Nephron progenitor cell (in vitro differentiated cells): ENCODE results near the gene MOV10L1.

ENCODE experiments used
- DNase-seq: peaks from one replicate; pipeline ENCODE4 v3.0.0; 2021
- H3K27ac Mint-ChIP-seq: 2 replicates; pipeline ENCODE4 v1.8.0; 2021; ENCODE audit warnings: mild to moderate bottlenecking, moderate library complexity, mixed read lengths
- H3K27me3 Mint-ChIP-seq: 2 replicates; pipeline ENCODE4 v1.8.0; 2021; ENCODE audit warnings: mild to moderate bottlenecking, low read depth, mixed read lengths; ENCODE audit not compliant: poor library complexity
- H3K36me3 Mint-ChIP-seq: 2 replicates; pipeline ENCODE4 v1.8.0; 2021; ENCODE audit warnings: low read depth, mixed read lengths
- H3K4me1 Mint-ChIP-seq: 2 replicates; pipeline ENCODE4 v1.8.0; 2021; ENCODE audit warnings: mixed read lengths
- H3K4me3 Mint-ChIP-seq: 2 replicates; pipeline ENCODE4 v1.8.0; 2021; ENCODE audit warnings: mild to moderate bottlenecking, moderate library complexity, mixed read lengths
- H3K9me3 Mint-ChIP-seq: 2 replicates; pipeline ENCODE4 v1.8.0; 2021; ENCODE audit warnings: mild to moderate bottlenecking, moderate library complexity, mixed read lengths
- TF ChIP-seq, protein P1 (sequence below): fragments of 200-600 bp; sonication (generic); IDR thresholded peaks from 2 replicates; pipeline ENCODE4 v1.5.0; 2021; ENCODE audit warnings: antibody characterized with exemption

Gene MOV10L1

DNA sequence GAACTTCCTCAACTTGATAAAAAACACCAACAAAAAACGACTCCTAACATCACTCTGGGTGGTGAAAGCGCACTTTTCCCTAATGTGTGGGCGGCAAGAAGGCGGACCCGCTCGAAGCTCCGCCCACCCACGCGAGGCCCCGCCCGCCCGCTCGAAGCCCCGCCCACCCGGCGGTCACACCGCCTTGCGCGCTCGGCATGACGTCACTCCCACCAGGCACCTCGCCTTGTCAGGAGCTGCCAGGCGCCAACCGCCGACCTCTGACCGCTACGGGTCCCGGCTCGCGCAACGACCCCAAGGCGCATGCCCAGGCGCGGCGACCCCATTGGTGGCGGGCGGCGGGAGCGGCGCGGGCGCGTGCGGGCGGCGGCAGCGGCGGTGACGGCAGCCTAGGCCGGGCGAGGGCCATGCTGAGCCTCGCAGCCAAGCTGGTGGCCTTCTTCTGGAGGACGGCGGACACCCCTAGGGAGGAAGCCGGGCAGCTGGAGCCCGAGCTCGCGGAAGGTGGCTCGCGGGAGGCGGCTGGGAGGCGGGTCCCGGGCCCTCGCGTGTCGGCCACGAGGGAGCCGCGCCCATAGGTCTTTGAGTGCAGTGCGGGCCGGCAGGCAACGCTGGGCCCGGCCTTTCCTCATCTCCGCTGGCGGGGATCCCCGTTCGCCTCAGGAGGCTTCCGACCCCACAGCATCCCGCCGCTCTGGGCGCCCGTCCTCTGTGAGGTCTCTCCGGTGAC lies at the start of gene MOV10L1:
Gene MOV10L1, plus strand, starts transcription at position 325 of the 730 bp plus-strand sequence. Its CDS starts 83 bp downstream, at position 408.
- H3K36me3 Mint-ChIP-seq = no peaks in the 10 kb centered on the region
- H3K4me3 Mint-ChIP-seq = no peak within 1 kb of the TSS
- DNase-seq = no peak
- H3K27ac Mint-ChIP-seq = no peak within 1 kb of the TSS
- peaks cover 25% of the 10 kb centered on the region for H3K9me3 Mint-ChIP-seq
- TF ChIP-seq, protein P1, sequence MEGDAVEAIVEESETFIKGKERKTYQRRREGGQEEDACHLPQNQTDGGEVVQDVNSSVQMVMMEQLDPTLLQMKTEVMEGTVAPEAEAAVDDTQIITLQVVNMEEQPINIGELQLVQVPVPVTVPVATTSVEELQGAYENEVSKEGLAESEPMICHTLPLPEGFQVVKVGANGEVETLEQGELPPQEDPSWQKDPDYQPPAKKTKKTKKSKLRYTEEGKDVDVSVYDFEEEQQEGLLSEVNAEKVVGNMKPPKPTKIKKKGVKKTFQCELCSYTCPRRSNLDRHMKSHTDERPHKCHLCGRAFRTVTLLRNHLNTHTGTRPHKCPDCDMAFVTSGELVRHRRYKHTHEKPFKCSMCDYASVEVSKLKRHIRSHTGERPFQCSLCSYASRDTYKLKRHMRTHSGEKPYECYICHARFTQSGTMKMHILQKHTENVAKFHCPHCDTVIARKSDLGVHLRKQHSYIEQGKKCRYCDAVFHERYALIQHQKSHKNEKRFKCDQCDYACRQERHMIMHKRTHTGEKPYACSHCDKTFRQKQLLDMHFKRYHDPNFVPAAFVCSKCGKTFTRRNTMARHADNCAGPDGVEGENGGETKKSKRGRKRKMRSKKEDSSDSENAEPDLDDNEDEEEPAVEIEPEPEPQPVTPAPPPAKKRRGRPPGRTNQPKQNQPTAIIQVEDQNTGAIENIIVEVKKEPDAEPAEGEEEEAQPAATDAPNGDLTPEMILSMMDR = no peak
- H3K4me1 Mint-ChIP-seq = no peaks in the 10 kb centered on the region
- peaks cover 8% of the 10 kb centered on the region for H3K27me3 Mint-ChIP-seq

DNA sequence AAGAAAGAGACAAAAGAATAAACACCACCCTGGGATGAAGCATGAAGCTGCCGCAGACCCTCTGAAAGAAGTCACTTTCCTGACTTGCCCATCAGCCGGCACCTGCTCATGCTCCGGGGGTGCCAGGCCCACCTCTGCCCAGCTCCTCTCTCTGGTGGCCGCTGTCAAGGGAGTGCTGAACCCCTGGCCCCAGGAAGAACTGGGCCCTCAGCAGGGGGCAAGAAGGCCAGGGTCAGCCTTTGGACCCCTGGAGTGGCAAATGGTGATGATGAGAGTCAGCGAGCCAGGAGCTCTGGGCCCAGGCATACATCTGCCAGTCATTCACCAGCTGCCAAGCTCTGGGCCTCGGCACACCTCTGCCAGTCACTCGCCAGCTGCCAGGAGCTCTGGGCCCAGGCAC lies 49.1 kb upstream of the MOV10L1 start:
- H3K36me3 Mint-ChIP-seq = peaks cover 9% of the 10 kb centered on the region
- no peak overlapping the region for H3K27ac Mint-ChIP-seq
- peaks cover 5% of the 10 kb centered on the region for H3K4me1 Mint-ChIP-seq
- H3K9me3 Mint-ChIP-seq = peaks cover 57% of the 10 kb centered on the region
- no peak for DNase-seq
- TF ChIP-seq, protein P1 = no peak
- peaks cover 30% of the 10 kb centered on the region for H3K27me3 Mint-ChIP-seq
- H3K4me3 Mint-ChIP-seq = no peak overlapping the region

DNA sequence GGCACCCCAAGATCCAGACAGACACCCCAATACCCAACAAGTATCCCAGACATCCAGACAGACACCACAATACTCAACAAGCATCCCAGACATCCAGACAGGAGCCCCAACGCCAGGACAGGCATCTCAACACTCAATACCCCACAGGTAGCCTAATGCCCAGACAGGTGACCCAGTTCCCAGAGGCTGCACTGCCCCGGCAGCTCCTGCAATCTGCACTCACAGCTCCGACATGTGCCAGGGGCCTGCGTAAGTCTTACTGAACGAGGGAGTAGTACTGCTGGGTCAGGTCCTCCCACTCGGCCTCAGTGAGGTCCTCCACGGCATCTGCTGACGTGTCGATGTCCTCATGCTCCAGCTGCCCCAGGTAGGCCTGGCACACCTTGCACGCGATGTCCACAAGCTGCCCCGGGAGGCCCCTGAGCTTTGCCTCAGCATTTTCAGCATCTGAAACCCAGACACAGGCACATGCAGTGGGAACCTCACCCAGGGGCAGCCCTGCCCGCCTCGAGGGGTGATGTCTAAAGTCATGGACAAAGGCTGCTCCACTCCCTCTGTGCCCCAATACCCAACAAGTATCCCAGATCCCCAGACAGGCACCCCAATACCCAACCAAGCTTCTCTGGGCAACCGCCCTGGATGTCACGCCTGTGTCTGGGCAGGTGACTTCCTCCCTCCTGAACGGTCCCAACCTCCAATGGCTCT lies 48.3 kb upstream of the MOV10L1 start:
- Mint-ChIP-seq H3K36me3 (peaks cover 9% of the 10 kb centered on the region), H3K9me3 (peaks cover 57% of the 10 kb centered on the region), H3K27me3 (peaks cover 27% of the 10 kb centered on the region), H3K27ac (no peak overlapping the region), H3K4me1 (peaks cover 5% of the 10 kb centered on the region), H3K4me3 (no peak overlapping the region)
- no peak for DNase-seq
- TF ChIP-seq, protein P1 = no peak

DNA sequence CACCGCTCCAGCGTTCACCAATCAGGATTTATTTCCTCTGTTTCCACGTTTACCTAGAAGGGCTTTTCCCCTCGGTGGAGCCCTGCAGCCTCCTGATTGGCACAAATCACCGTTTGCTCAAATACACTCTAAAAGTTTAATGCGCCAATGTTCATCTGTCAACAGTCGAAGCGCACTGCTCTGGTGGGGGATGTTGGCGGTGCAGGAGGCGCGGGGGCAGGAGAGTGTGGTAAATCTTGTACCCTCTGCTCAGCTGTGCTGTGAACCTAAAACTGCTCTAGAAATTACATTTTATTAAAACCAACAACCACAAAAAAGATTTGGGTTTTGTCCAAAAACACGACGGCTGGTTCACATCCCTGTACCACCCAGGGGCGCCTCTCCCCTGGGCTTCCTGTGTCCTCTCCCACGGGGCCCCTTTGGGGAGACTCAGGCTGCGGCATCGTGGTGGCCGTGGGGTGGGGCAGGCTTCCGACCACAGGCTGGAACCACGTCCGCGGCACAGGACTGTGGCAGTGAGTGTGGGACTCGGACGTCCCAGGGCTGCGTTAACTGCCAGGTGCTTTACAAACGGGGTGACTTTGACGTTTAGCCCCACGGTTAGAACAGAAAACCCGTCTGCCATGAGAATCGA lies 45.2 kb upstream of the MOV10L1 start:
- Mint-ChIP-seq H3K27me3 (peaks cover 17% of the 10 kb centered on the region), H3K4me1 (peaks cover 11% of the 10 kb centered on the region), H3K4me3 (no peak overlapping the region), H3K9me3 (peaks cover 36% of the 10 kb centered on the region), H3K36me3 (peaks cover 9% of the 10 kb centered on the region), H3K27ac (no peak overlapping the region)
- no peak for DNase-seq
- TF ChIP-seq, protein P1 = no peak

DNA sequence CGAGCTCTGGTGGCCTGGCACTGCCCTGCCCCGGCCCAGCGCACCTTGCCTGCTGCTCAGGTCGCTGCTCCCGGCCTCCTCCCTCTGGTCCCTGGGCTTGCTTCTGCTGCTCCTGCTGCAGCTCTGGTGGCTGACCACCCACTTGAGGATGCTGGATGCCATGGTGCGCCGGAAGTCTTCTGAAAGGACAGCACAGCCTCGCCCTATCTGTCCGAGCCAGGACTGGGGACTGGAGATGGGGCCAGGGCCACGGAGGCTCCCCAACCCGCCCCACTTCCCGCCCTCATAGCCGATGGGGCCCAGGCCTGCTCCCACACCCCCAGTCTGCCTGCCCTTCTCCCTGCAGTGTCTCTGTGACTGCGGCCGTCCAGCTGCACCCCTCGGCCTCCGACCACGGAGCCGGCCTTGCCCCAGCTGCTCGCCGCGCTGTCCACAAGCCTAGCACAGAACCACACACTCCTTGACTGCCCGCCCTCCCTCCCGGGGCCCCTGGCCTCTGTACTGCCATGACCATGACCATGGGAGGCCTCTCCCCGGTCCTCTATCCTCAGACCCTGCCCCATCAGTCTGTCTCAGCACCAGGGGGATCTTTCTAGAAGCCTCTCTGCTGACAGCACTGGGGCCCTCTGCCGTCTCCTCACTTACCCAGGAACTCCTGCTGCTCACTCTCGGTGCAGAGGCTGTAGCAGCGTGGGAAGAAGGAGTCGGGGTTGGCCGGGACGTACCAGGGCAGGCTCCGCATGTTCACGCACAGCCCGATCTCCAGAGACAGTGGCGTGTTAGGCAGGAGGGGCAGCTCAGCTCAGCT lies 44.4 kb upstream of the MOV10L1 start:
- no peak overlapping the region for H3K27ac Mint-ChIP-seq
- H3K27me3 Mint-ChIP-seq = peaks cover 14% of the 10 kb centered on the region
- H3K4me3 Mint-ChIP-seq = no peak overlapping the region
- TF ChIP-seq, protein P1 = no peak
- H3K36me3 Mint-ChIP-seq = peaks cover 9% of the 10 kb centered on the region
- peaks cover 13% of the 10 kb centered on the region for H3K4me1 Mint-ChIP-seq
- no peak for DNase-seq
- peaks cover 30% of the 10 kb centered on the region for H3K9me3 Mint-ChIP-seq
